ENCODE measurements around the gene BPIFA1.

The BPIFA1 gene

GRCh38 chr20:33240923-33241322 lies 5.1 kb downstream of the BPIFA1 start:
- Histone ChIP-seq H3K4me3 (ENCODE audit: low read depth in 1 of 2, low read length in 2 of 2) (no peak overlapping the region), H3K36me3 (ENCODE audit: control insufficient read depth in 1 of 2, insufficient read depth in 2 of 2, low read length in 2 of 2) (no peaks in the 10 kb centered on the region), H3K27ac (ENCODE audit: low read length) (no peak overlapping the region), H3K27me3 (ENCODE audit: low read depth, low read length) (no peaks in the 10 kb centered on the region), H3K4me1 (ENCODE audit: control insufficient read depth in 1 of 2, insufficient read depth in 2 of 2, low read length in 2 of 2) (no peaks in the 10 kb centered on the region), H3K9me3 (ENCODE audit: control insufficient read depth in 1 of 2, low read length in 2 of 2) (no peaks in the 10 kb centered on the region)

- Histone ChIP-seq H3K4me3 (ENCODE audit: low read depth in 1 of 2, low read length in 2 of 2) (no peak overlapping the region), H3K9me3 (ENCODE audit: control insufficient read depth in 1 of 2, low read length in 2 of 2) (no peaks in the 10 kb centered on the region), H3K36me3 (ENCODE audit: control insufficient read depth in 1 of 2, insufficient read depth in 2 of 2, low read length in 2 of 2) (no peaks in the 10 kb centered on the region), H3K27me3 (ENCODE audit: low read depth, low read length) (no peaks in the 10 kb centered on the region), H3K27ac (ENCODE audit: low read length) (no peak overlapping the region), H3K4me1 (ENCODE audit: control insufficient read depth in 1 of 2, insufficient read depth in 2 of 2, low read length in 2 of 2) (no peaks in the 10 kb centered on the region)
These were observed 6.7 kb downstream of the BPIFA1 start for GRCh38 chr20:33242319-33243100.

GRCh38 chr20:33246077-33246476 lies 10.3 kb downstream of the BPIFA1 start:
- Histone ChIP-seq H3K4me3 (ENCODE audit: low read depth in 1 of 2, low read length in 2 of 2) (no peak overlapping the region), H3K4me1 (ENCODE audit: control insufficient read depth in 1 of 2, insufficient read depth in 2 of 2, low read length in 2 of 2) (no peaks in the 10 kb centered on the region), H3K9me3 (ENCODE audit: control insufficient read depth in 1 of 2, low read length in 2 of 2) (no peaks in the 10 kb centered on the region), H3K36me3 (ENCODE audit: control insufficient read depth in 1 of 2, insufficient read depth in 2 of 2, low read length in 2 of 2) (no peaks in the 10 kb centered on the region), H3K27ac (ENCODE audit: low read length) (no peak overlapping the region), H3K27me3 (ENCODE audit: low read depth, low read length) (no peaks in the 10 kb centered on the region)

- H3K4me3 ChIP-seq (ENCODE audit: low read depth in 1 of 2, low read length in 2 of 2), result no peak overlapping the region
These were observed 13.7 kb downstream of the BPIFA1 start for GRCh38 chr20:33249456-33249855.

GRCh38 chr20:33250666-33251065 lies 14.9 kb downstream of the BPIFA1 start:
- H3K27ac ChIP-seq (ENCODE audit: low read length), result no peak overlapping the region
- H3K4me1 ChIP-seq (ENCODE audit: control insufficient read depth in 1 of 2, insufficient read depth in 2 of 2, low read length in 2 of 2), result no peaks in the 10 kb centered on the region
- no peak overlapping the region for H3K4me3 ChIP-seq (ENCODE audit: low read depth in 1 of 2, low read length in 2 of 2)
- H3K27me3 ChIP-seq (ENCODE audit: low read depth, low read length), result no peaks in the 10 kb centered on the region
- no peaks in the 10 kb centered on the region for H3K36me3 ChIP-seq (ENCODE audit: control insufficient read depth in 1 of 2, insufficient read depth in 2 of 2, low read length in 2 of 2)
- no peaks in the 10 kb centered on the region for H3K9me3 ChIP-seq (ENCODE audit: control insufficient read depth in 1 of 2, low read length in 2 of 2)

More at GRCh38 chr20:33249456-33249855, 13.7 kb downstream of the BPIFA1 start:
- Histone ChIP-seq H3K27ac (ENCODE audit: low read length) (no peak overlapping the region), H3K9me3 (ENCODE audit: control insufficient read depth in 1 of 2, low read length in 2 of 2) (no peaks in the 10 kb centered on the region), H3K4me1 (ENCODE audit: control insufficient read depth in 1 of 2, insufficient read depth in 2 of 2, low read length in 2 of 2) (no peaks in the 10 kb centered on the region), H3K36me3 (ENCODE audit: control insufficient read depth in 1 of 2, insufficient read depth in 2 of 2, low read length in 2 of 2) (no peaks in the 10 kb centered on the region), H3K27me3 (ENCODE audit: low read depth, low read length) (no peaks in the 10 kb centered on the region)

- no peak overlapping the region for H3K4me3 ChIP-seq (ENCODE audit: low read depth in 1 of 2, low read length in 2 of 2)
- no peaks in the 10 kb centered on the region for H3K27me3 ChIP-seq (ENCODE audit: low read depth, low read length)
- no peaks in the 10 kb centered on the region for H3K9me3 ChIP-seq (ENCODE audit: control insufficient read depth in 1 of 2, low read length in 2 of 2)
- no peaks in the 10 kb centered on the region for H3K4me1 ChIP-seq (ENCODE audit: control insufficient read depth in 1 of 2, insufficient read depth in 2 of 2, low read length in 2 of 2)
- H3K36me3 ChIP-seq (ENCODE audit: control insufficient read depth in 1 of 2, insufficient read depth in 2 of 2, low read length in 2 of 2), result no peaks in the 10 kb centered on the region
- H3K27ac ChIP-seq (ENCODE audit: low read length), result no peak overlapping the region
These were observed 15.7 kb downstream of the BPIFA1 start for GRCh38 chr20:33251496-33251895.

- Histone ChIP-seq H3K27me3 (ENCODE audit: low read depth, low read length) (no peaks in the 10 kb centered on the region), H3K9me3 (ENCODE audit: control insufficient read depth in 1 of 2, low read length in 2 of 2) (no peaks in the 10 kb centered on the region), H3K4me1 (ENCODE audit: control insufficient read depth in 1 of 2, insufficient read depth in 2 of 2, low read length in 2 of 2) (no peaks in the 10 kb centered on the region), H3K36me3 (ENCODE audit: control insufficient read depth in 1 of 2, insufficient read depth in 2 of 2, low read length in 2 of 2) (no peaks in the 10 kb centered on the region), H3K27ac (ENCODE audit: low read length) (no peak overlapping the region), H3K4me3 (ENCODE audit: low read depth in 1 of 2, low read length in 2 of 2) (no peak overlapping the region)
These were observed 16.7 kb downstream of the BPIFA1 start for GRCh38 chr20:33252460-33252859.

GRCh38 chr20:33255005-33255404 lies 19.2 kb downstream of the BPIFA1 start:
- no peak overlapping the region for H3K4me3 ChIP-seq (ENCODE audit: low read depth in 1 of 2, low read length in 2 of 2)
- H3K36me3 ChIP-seq (ENCODE audit: control insufficient read depth in 1 of 2, insufficient read depth in 2 of 2, low read length in 2 of 2), result no peaks in the 10 kb centered on the region
- no peaks in the 10 kb centered on the region for H3K9me3 ChIP-seq (ENCODE audit: control insufficient read depth in 1 of 2, low read length in 2 of 2)
- H3K27me3 ChIP-seq (ENCODE audit: low read depth, low read length), result no peaks in the 10 kb centered on the region
- H3K27ac ChIP-seq (ENCODE audit: low read length), result no peak overlapping the region
- H3K4me1 ChIP-seq (ENCODE audit: control insufficient read depth in 1 of 2, insufficient read depth in 2 of 2, low read length in 2 of 2), result no peaks in the 10 kb centered on the region

- H3K4me1 ChIP-seq (ENCODE audit: control insufficient read depth in 1 of 2, insufficient read depth in 2 of 2, low read length in 2 of 2), result no peaks in the 10 kb centered on the region
- H3K9me3 ChIP-seq (ENCODE audit: control insufficient read depth in 1 of 2, low read length in 2 of 2), result peaks cover 0 to 5% of the 10 kb centered on the region in 2 donors
- no peaks in the 10 kb centered on the region for H3K36me3 ChIP-seq (ENCODE audit: control insufficient read depth in 1 of 2, insufficient read depth in 2 of 2, low read length in 2 of 2)
- no peak overlapping the region for H3K4me3 ChIP-seq (ENCODE audit: low read depth in 1 of 2, low read length in 2 of 2)
- H3K27me3 ChIP-seq (ENCODE audit: low read depth, low read length), result no peaks in the 10 kb centered on the region
- no peak overlapping the region for H3K27ac ChIP-seq (ENCODE audit: low read length)
These were observed 21.4 kb downstream of the BPIFA1 start for GRCh38 chr20:33257237-33257636.

GRCh38 chr20:33259371-33259770 lies 23.6 kb downstream of the BPIFA1 start:
- no peak overlapping the region for H3K4me3 ChIP-seq (ENCODE audit: low read depth in 1 of 2, low read length in 2 of 2)
- no peak overlapping the region for H3K27ac ChIP-seq (ENCODE audit: low read length)
- H3K27me3 ChIP-seq (ENCODE audit: low read depth, low read length), result no peaks in the 10 kb centered on the region
- H3K9me3 ChIP-seq (ENCODE audit: control insufficient read depth in 1 of 2, low read length in 2 of 2), result peaks cover 0 to 5% of the 10 kb centered on the region in 2 donors
- H3K36me3 ChIP-seq (ENCODE audit: control insufficient read depth in 1 of 2, insufficient read depth in 2 of 2, low read length in 2 of 2), result no peaks in the 10 kb centered on the region
- no peaks in the 10 kb centered on the region for H3K4me1 ChIP-seq (ENCODE audit: control insufficient read depth in 1 of 2, insufficient read depth in 2 of 2, low read length in 2 of 2)

GRCh38 chr20:33261465-33261864 lies 25.7 kb downstream of the BPIFA1 start:
- Histone ChIP-seq H3K27ac (ENCODE audit: low read length) (no peak overlapping the region), H3K36me3 (ENCODE audit: control insufficient read depth in 1 of 2, insufficient read depth in 2 of 2, low read length in 2 of 2) (no peaks in the 10 kb centered on the region), H3K4me3 (ENCODE audit: low read depth in 1 of 2, low read length in 2 of 2) (no peak overlapping the region), H3K9me3 (ENCODE audit: control insufficient read depth in 1 of 2, low read length in 2 of 2) (peaks cover 0 to 5% of the 10 kb centered on the region in 2 donors), H3K4me1 (ENCODE audit: control insufficient read depth in 1 of 2, insufficient read depth in 2 of 2, low read length in 2 of 2) (no peaks in the 10 kb centered on the region), H3K27me3 (ENCODE audit: low read depth, low read length) (no peaks in the 10 kb centered on the region)

GRCh38 chr20:33262658-33263065 lies 26.9 kb downstream of the BPIFA1 start:
- Histone ChIP-seq H3K4me3 (ENCODE audit: low read depth in 1 of 2, low read length in 2 of 2) (no peak overlapping the region), H3K27me3 (ENCODE audit: low read depth, low read length) (no peaks in the 10 kb centered on the region), H3K27ac (ENCODE audit: low read length) (no peak overlapping the region), H3K4me1 (ENCODE audit: control insufficient read depth in 1 of 2, insufficient read depth in 2 of 2, low read length in 2 of 2) (no peaks in the 10 kb centered on the region), H3K36me3 (ENCODE audit: control insufficient read depth in 1 of 2, insufficient read depth in 2 of 2, low read length in 2 of 2) (no peaks in the 10 kb centered on the region), H3K9me3 (ENCODE audit: control insufficient read depth in 1 of 2, low read length in 2 of 2) (peaks cover 0 to 5% of the 10 kb centered on the region in 2 donors)
